Measurements from ENCODE around the gene ADAM21.

GRCh38 chr14:70416338-70416724, 35.6 kb upstream of the ADAM21 start:
- TF ChIP-seq ZNF114 (CRISPR knock-in tag; IDR thresholded peaks at IDR 0.05) (no peak), EZH2 (IDR thresholded peaks at IDR 0.05; ENCODE audit: low read depth, unreplicated experiment) (no peak), POLR2AphosphoS5 (IDR thresholded peaks at IDR 0.05; ENCODE audit: low read depth) (no peak), ZNF331 (CRISPR knock-in tag; IDR thresholded peaks at IDR 0.05; ENCODE audit: low read depth) (no peak), REST (IDR thresholded peaks at IDR 0.05; ENCODE audit: unreplicated experiment) (no peak), EZH2phosphoT487 (IDR thresholded peaks at IDR 0.05; ENCODE audit: unreplicated experiment) (no peak), NANOG (IDR thresholded peaks at IDR 0.05; ENCODE audit: borderline replicate concordance) (no peak), CREB1 (CRISPR knock-in tag; IDR thresholded peaks at IDR 0.05; ENCODE audit: low read depth) (no peak), JUNB (IDR thresholded peaks at IDR 0.05; ENCODE audit: unreplicated experiment) (no peak), STAT1 (IDR thresholded peaks at IDR 0.05; ENCODE audit: unreplicated experiment) (no peak)
- TF ChIP-seq, protein P1, sequence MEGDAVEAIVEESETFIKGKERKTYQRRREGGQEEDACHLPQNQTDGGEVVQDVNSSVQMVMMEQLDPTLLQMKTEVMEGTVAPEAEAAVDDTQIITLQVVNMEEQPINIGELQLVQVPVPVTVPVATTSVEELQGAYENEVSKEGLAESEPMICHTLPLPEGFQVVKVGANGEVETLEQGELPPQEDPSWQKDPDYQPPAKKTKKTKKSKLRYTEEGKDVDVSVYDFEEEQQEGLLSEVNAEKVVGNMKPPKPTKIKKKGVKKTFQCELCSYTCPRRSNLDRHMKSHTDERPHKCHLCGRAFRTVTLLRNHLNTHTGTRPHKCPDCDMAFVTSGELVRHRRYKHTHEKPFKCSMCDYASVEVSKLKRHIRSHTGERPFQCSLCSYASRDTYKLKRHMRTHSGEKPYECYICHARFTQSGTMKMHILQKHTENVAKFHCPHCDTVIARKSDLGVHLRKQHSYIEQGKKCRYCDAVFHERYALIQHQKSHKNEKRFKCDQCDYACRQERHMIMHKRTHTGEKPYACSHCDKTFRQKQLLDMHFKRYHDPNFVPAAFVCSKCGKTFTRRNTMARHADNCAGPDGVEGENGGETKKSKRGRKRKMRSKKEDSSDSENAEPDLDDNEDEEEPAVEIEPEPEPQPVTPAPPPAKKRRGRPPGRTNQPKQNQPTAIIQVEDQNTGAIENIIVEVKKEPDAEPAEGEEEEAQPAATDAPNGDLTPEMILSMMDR (conservative IDR thresholded peaks at IDR 0.05; ENCODE audit: low read depth in 2 of 2) = no peak
- TF ChIP-seq, protein P2, sequence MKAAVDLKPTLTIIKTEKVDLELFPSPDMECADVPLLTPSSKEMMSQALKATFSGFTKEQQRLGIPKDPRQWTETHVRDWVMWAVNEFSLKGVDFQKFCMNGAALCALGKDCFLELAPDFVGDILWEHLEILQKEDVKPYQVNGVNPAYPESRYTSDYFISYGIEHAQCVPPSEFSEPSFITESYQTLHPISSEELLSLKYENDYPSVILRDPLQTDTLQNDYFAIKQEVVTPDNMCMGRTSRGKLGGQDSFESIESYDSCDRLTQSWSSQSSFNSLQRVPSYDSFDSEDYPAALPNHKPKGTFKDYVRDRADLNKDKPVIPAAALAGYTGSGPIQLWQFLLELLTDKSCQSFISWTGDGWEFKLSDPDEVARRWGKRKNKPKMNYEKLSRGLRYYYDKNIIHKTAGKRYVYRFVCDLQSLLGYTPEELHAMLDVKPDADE (IDR thresholded peaks at IDR 0.05) = no peak
- TF ChIP-seq, protein P3, sequence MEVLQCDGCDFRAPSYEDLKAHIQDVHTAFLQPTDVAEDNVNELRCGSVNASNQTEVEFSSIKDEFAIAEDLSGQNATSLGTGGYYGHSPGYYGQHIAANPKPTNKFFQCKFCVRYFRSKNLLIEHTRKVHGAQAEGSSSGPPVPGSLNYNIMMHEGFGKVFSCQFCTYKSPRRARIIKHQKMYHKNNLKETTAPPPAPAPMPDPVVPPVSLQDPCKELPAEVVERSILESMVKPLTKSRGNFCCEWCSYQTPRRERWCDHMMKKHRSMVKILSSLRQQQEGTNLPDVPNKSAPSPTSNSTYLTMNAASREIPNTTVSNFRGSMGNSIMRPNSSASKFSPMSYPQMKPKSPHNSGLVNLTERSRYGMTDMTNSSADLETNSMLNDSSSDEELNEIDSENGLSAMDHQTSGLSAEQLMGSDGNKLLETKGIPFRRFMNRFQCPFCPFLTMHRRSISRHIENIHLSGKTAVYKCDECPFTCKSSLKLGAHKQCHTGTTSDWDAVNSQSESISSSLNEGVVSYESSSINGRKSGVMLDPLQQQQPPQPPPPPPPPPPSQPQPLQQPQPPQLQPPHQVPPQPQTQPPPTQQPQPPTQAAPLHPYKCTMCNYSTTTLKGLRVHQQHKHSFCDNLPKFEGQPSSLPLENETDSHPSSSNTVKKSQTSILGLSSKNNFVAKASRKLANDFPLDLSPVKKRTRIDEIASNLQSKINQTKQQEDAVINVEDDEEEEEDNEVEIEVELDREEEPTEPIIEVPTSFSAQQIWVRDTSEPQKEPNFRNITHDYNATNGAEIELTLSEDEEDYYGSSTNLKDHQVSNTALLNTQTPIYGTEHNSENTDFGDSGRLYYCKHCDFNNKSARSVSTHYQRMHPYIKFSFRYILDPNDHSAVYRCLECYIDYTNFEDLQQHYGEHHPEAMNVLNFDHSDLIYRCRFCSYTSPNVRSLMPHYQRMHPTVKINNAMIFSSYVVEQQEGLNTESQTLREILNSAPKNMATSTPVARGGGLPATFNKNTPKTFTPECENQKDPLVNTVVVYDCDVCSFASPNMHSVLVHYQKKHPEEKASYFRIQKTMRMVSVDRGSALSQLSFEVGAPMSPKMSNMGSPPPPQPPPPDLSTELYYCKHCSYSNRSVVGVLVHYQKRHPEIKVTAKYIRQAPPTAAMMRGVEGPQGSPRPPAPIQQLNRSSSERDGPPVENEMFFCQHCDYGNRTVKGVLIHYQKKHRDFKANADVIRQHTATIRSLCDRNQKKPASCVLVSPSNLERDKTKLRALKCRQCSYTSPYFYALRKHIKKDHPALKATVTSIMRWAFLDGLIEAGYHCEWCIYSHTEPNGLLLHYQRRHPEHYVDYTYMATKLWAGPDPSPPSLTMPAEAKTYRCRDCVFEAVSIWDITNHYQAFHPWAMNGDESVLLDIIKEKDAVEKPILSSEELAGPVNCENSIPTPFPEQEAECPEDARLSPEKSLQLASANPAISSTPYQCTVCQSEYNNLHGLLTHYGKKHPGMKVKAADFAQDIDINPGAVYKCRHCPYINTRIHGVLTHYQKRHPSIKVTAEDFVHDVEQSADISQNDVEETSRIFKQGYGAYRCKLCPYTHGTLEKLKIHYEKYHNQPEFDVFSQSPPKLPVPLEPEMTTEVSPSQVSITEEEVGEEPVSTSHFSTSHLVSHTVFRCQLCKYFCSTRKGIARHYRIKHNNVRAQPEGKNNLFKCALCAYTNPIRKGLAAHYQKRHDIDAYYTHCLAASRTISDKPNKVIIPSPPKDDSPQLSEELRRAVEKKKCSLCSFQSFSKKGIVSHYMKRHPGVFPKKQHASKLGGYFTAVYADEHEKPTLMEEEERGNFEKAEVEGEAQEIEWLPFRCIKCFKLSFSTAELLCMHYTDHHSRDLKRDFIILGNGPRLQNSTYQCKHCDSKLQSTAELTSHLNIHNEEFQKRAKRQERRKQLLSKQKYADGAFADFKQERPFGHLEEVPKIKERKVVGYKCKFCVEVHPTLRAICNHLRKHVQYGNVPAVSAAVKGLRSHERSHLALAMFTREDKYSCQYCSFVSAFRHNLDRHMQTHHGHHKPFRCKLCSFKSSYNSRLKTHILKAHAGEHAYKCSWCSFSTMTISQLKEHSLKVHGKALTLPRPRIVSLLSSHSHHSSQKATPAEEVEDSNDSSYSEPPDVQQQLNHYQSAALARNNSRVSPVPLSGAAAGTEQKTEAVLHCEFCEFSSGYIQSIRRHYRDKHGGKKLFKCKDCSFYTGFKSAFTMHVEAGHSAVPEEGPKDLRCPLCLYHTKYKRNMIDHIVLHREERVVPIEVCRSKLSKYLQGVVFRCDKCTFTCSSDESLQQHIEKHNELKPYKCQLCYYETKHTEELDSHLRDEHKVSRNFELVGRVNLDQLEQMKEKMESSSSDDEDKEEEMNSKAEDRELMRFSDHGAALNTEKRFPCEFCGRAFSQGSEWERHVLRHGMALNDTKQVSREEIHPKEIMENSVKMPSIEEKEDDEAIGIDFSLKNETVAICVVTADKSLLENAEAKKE (CRISPR knock-in tag; IDR thresholded peaks at IDR 0.05) = no peak
